ENCODE measurements around the gene OR6C68. TPM values are rescaled to one million over a fixed set of nuclear protein-coding genes. Genes with fewer than 3 reads are reported as not detected.

The OR6C68 gene
- total and polyA plus RNA-seq, 2 of the 8 experiments (the other 6 are each of a cell fraction or from before 2014, with no cell fraction given), result not detected

DNA sequence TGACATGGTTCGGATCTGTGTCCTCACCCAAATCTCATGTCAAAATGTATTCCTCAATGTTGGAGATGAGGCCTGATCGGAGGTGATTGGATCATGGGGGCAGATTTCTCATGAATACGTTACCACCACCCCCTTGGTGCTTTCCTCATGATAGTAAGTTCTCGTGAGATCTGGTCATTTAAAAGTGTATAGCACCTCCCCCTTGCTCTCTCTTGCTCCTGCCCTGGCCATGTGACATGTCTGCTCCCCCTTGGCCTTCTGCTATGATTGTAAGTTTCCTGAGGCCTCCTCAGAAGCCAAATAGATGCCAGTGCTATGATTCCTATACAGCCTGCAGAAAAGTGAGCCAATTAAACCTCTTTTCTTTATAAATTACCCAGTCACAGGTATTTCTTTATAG is 7.1 kb downstream of the OR6C68 start:
- H2AFZ ChIP-seq (ENCODE audit: low read length), result peak overlapping the region; percentile 59; the same call in 1 of the 2 replicates
- TF ChIP-seq JUND (IDR thresholded peaks at IDR 0.05; ENCODE audit: low read length), result no peak
- TF ChIP-seq, protein P1, sequence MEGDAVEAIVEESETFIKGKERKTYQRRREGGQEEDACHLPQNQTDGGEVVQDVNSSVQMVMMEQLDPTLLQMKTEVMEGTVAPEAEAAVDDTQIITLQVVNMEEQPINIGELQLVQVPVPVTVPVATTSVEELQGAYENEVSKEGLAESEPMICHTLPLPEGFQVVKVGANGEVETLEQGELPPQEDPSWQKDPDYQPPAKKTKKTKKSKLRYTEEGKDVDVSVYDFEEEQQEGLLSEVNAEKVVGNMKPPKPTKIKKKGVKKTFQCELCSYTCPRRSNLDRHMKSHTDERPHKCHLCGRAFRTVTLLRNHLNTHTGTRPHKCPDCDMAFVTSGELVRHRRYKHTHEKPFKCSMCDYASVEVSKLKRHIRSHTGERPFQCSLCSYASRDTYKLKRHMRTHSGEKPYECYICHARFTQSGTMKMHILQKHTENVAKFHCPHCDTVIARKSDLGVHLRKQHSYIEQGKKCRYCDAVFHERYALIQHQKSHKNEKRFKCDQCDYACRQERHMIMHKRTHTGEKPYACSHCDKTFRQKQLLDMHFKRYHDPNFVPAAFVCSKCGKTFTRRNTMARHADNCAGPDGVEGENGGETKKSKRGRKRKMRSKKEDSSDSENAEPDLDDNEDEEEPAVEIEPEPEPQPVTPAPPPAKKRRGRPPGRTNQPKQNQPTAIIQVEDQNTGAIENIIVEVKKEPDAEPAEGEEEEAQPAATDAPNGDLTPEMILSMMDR (IDR thresholded peaks at IDR 0.05; ENCODE audit: control extremely low read depth in 1 of 3, insufficient read depth in 1 of 3, low read depth in 1 of 3, low read length in 3 of 3), result no peak
- TF ChIP-seq KDM4A (IDR thresholded peaks at IDR 0.05; ENCODE audit: low read depth, low read length, severe bottlenecking), result no peak
- H4K91ac ChIP-seq (replicated peaks; ENCODE audit: insufficient read length, low read length), result no peak overlapping the region
- H3K9me3 ChIP-seq (ENCODE audit: insufficient read depth in 2 of 2, low read depth in 1 of 2, low read length in 1 of 2), result no peaks in the 10 kb centered on the region
- POLR2A ChIA-PET (ENCODE audit: partially characterized antibody), result no interaction called here
- no peaks in the 10 kb centered on the region for H3K23me2 ChIP-seq (ENCODE audit: low read depth, low read length)
- H3K9ac ChIP-seq (replicated peaks in 1 of 4; ENCODE audit: extremely low read depth in 1 of 4, low read depth in 3 of 4, low read length in 3 of 4), result no peak overlapping the region
- no peak overlapping the region for H3K18ac ChIP-seq (ENCODE audit: extremely low read depth, low read length)
- H2BK5ac ChIP-seq (ENCODE audit: low read depth, low read length), result no peak overlapping the region
- FAIRE-seq, result no peak
- no peaks in the 10 kb centered on the region for H3K79me1 ChIP-seq (ENCODE audit: low read depth, low read length)
- no peak overlapping the region for H3K23ac ChIP-seq (ENCODE audit: insufficient read length)
- H3K4ac ChIP-seq (replicated peaks; ENCODE audit: insufficient read length, low read depth, low read length), result no peak overlapping the region
- no peaks in the 10 kb centered on the region for H3K4me1 ChIP-seq (replicated peaks in 1 of 4; ENCODE audit: control insufficient read depth in 3 of 4, insufficient read depth in 4 of 4, low read length in 3 of 4)
- no peak overlapping the region for H3K4me2 ChIP-seq (ENCODE audit: insufficient read depth in 1 of 2, low read depth in 2 of 2, low read length in 2 of 2)
- no peaks in the 10 kb centered on the region for H3K27me3 ChIP-seq (replicated peaks in 1 of 4; ENCODE audit: control insufficient read depth in 3 of 4, extremely low read depth in 1 of 4, insufficient read depth in 3 of 4, low read length in 3 of 4)
- H3K27ac ChIP-seq (ENCODE audit: low read depth, low read length), result no peak overlapping the region
- H3K4me3 ChIP-seq (ENCODE audit: extremely low read depth in 1 of 4, insufficient read depth in 2 of 4, low read depth in 3 of 4, low read length in 4 of 4), result no peak overlapping the region
- H2AK5ac ChIP-seq (ENCODE audit: low read depth, low read length), result no peak overlapping the region
- no peak for DNase-seq (ENCODE audit: low read depth in 1 of 2, low spot score in 2 of 2)
- no peaks in the 10 kb centered on the region for H3K79me2 ChIP-seq (ENCODE audit: control insufficient read depth in 1 of 2, insufficient read depth in 2 of 2, low read length in 2 of 2)
- no peak overlapping the region for H3K56ac ChIP-seq (replicated peaks; ENCODE audit: insufficient read length, low read depth, low read length)
- H4K5ac ChIP-seq (ENCODE audit: insufficient read length, low read depth, low read length), result no peak overlapping the region
- no peaks in the 10 kb centered on the region for H3K36me3 ChIP-seq (ENCODE audit: control insufficient read depth in 2 of 4, insufficient read depth in 4 of 4, low read length in 3 of 4)
- H2BK15ac ChIP-seq (ENCODE audit: low read length), result no peak overlapping the region
- H4K20me1 ChIP-seq (replicated peaks in 1 of 2; ENCODE audit: control insufficient read depth in 1 of 2, insufficient read depth in 2 of 2, low read length in 2 of 2), result no peaks in the 10 kb centered on the region
- CTCF ChIA-PET (ENCODE audit: partially characterized antibody), result interaction anchor here (0.6 to 1.7 kb wide), 4 partner anchors 8 to 280 kb away, joined by 3 to 4 read pairs (median 4); no protein-coding TSS in a partner anchor
- no peak overlapping the region for H3K14ac ChIP-seq (ENCODE audit: insufficient read length)
- H2BK20ac ChIP-seq (ENCODE audit: low read length), result no peak overlapping the region
- no peak overlapping the region for H2BK12ac ChIP-seq (ENCODE audit: low read depth, low read length)
- H4K8ac ChIP-seq (ENCODE audit: extremely low read depth, insufficient read depth, low read length), result no peak overlapping the region
- H2BK120ac ChIP-seq (replicated peaks; ENCODE audit: low read depth, low read length), result no peak overlapping the region
- 83% methylated on average over 4 of the region's 4 CpGs; no CpG with 5 or more reads in 1 of the 2 experiments for WGBS, 2 experiments (ENCODE audit: extremely low coverage in 1 of 2, insufficient coverage in 1 of 2, insufficient read length in 1 of 2, insufficient replicate concordance in 2 of 2, low coverage in 1 of 2, low lambda C conversion rate in 2 of 2, missing lambda C conversion rate in 1 of 2)

Measured in H1 (cell line).